Measurements from ENCODE around the gene STAP2. TPM values are rescaled to one million over a fixed set of nuclear protein-coding genes. Genes with fewer than 3 reads are reported as not detected.

Gene STAP2
- total RNA-seq, 1 donor from 2014 or later: 35.6 TPM

DNA sequence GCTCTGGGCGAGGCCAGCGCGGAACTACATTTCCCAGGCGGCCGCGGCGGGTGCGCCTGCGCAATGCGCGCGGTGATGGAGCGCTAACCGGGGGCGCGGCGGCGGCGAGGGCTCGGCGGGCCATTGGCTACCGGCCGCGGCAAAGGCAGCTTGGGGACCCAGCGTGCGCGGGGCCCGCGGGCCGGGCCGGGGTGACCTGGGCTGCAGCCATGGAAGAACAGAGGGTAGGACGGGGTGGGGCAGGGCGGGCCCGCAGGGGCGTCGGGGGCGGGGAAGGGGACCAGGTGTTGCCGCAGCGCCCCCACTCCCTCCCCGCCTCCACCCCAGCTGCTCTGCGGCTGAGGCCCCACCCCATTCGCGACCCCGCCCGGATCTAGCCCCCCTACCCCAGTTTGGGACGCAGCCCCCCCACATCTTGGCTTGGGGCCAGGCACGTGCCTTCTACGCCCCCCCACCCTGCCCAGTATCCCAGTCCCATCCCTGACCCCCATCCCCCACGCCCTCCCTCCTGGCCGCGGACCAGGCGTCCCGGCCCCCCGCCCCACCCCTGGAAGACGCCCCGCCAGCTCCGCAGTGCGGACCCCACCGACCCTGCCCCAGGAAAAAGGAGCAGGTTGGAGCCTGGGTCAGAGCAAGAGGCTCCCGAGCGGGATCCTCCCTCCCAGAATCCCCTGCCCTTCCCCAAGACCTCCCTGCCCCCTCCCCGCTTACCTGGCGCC lies 33.9 kb downstream of the STAP2 start, which contains the start of gene FSD1:
FSD1 (plus strand) TSS at position 61 of the 719 bp plus-strand sequence; CDS start at position 210, 149 bp downstream.
- Mint-ChIP-seq H3K27me3 (no peaks in the 10 kb centered on the region), H3K4me1 (ENCODE audit: low read depth) (peaks cover 2% of the 10 kb centered on the region), H3K36me3 (ENCODE audit: insufficient read depth) (peaks cover 1% of the 10 kb centered on the region), H3K27ac (no peak within 1 kb of the TSS), H3K4me3 (ENCODE audit: low read depth) (peak within 1 kb of the TSS; percentile 63), H3K9me3 (ENCODE audit: low read depth) (no peaks in the 10 kb centered on the region)
- TF ChIP-seq, protein P1, sequence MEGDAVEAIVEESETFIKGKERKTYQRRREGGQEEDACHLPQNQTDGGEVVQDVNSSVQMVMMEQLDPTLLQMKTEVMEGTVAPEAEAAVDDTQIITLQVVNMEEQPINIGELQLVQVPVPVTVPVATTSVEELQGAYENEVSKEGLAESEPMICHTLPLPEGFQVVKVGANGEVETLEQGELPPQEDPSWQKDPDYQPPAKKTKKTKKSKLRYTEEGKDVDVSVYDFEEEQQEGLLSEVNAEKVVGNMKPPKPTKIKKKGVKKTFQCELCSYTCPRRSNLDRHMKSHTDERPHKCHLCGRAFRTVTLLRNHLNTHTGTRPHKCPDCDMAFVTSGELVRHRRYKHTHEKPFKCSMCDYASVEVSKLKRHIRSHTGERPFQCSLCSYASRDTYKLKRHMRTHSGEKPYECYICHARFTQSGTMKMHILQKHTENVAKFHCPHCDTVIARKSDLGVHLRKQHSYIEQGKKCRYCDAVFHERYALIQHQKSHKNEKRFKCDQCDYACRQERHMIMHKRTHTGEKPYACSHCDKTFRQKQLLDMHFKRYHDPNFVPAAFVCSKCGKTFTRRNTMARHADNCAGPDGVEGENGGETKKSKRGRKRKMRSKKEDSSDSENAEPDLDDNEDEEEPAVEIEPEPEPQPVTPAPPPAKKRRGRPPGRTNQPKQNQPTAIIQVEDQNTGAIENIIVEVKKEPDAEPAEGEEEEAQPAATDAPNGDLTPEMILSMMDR (IDR thresholded peaks at IDR 0.05; ENCODE audit: unreplicated experiment): no peak
- DNase-seq (ENCODE audit: low spot score, unreplicated experiment): peak; percentile 64

DNA sequence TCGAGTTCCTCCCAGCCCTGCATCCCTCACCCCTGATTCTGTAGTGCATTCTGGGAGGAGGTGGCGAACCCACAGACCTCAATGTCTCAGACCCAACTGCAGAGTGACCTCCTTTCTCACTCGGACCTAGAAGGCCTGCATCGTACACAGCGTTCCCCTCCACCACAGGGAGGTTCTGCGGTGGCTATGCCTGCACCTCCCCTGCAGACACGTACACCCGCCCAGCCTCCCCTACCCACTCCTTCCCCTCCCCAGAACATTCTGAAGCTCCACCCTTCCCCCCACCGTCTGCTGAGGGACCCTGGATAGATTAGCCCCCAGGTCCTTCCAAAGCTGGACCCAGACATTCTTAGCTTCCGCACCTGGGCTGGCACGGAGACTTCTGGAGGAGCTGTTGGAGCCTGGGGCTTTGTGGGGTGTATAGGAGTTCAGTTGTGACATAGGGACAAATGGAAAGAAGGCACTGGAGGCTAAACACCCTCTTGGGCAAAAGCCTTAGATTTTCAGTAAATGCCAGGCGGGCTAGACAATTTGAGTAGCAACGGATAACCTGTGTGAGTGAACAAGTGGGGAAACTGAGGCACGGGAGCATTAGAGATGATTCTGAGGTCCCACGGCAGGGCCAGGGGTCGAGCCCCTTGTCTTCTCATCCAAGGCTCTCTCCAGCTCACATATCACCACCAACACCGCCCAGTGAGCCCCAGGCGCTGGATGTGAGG lies 34.6 kb downstream of the STAP2 start:
- H3K4me3 Mint-ChIP-seq (ENCODE audit: low read depth): peak overlapping the region; percentile 56
- no peaks in the 10 kb centered on the region for H3K27me3 Mint-ChIP-seq
- peaks cover 1% of the 10 kb centered on the region for H3K36me3 Mint-ChIP-seq (ENCODE audit: insufficient read depth)
- peaks cover 2% of the 10 kb centered on the region for H3K4me1 Mint-ChIP-seq (ENCODE audit: low read depth)
- no peaks in the 10 kb centered on the region for H3K9me3 Mint-ChIP-seq (ENCODE audit: low read depth)
- no peak for DNase-seq (ENCODE audit: low spot score, unreplicated experiment)
- TF ChIP-seq, protein P1 (IDR thresholded peaks at IDR 0.05; ENCODE audit: unreplicated experiment): no peak
- H3K27ac Mint-ChIP-seq: no peak overlapping the region

DNA sequence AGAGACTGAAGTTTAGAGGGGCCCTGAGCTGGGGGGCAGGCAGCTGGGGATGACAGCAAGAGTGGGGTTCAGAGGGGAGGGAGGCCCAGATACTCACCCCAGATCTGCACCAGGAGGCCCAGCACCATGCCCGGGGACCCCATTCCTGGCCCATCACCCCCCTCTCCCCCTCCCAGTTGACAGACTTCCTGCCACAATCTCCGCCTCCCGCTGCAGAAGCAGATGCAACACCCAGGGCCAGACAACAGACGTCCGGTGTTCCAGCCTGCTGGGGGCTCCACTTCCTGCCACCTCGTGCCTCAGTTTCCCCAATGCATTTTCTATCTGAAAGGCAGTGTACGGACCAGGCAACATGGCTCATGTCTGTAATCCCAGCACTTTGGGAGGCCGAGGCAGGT lies 36.4 kb downstream of the STAP2 start, which contains the start of gene TMIGD2:
TMIGD2 (minus strand) TSS at position 147 of the 398 bp plus-strand sequence; CDS start at position 143, 4 bp downstream.
- TF ChIP-seq, protein P1 (IDR thresholded peaks at IDR 0.05; ENCODE audit: unreplicated experiment): no peak
- Mint-ChIP-seq H3K27me3 (no peaks in the 10 kb centered on the region), H3K27ac (peak within 1 kb of the TSS; percentile 44), H3K9me3 (ENCODE audit: low read depth) (no peaks in the 10 kb centered on the region), H3K4me3 (ENCODE audit: low read depth) (no peak within 1 kb of the TSS), H3K4me1 (ENCODE audit: low read depth) (peaks cover 2% of the 10 kb centered on the region), H3K36me3 (ENCODE audit: insufficient read depth) (no peaks in the 10 kb centered on the region)
- no peak for DNase-seq (ENCODE audit: low spot score, unreplicated experiment)

DNA sequence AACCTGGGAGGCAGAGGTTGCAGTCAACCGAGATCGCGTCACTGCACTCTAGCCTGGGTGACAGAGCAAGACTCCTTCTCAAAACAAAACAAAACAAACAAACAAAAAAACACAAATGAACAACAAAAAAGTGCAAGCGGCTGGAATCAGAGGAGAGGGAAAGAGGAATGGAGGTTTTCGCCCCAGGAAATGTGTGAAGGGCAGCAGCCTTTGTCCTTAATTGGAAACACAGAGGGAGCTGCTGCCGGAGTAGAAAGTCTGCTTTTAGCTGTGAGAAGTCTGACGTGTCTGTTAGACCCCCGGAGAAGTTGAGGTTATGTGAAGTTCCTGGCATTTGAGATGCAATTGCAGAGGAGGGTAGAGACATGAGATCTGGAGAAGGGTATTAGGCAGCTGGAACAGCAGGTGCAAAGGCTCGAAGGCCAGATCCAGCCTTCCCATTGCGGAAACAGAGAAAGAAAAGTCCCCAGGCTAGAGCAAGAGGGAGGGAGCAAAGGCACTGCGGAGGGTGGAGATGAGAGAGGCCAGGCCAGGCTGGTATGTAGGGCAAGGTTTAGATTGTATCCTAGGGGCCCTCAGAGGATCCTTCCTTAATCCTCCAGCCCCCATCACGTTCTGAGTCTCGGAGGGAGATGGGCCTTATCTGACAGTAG lies 36.9 kb downstream of the STAP2 start:
- peaks cover 2% of the 10 kb centered on the region for H3K4me1 Mint-ChIP-seq (ENCODE audit: low read depth)
- DNase-seq (ENCODE audit: low spot score, unreplicated experiment): no peak
- no peaks in the 10 kb centered on the region for H3K9me3 Mint-ChIP-seq (ENCODE audit: low read depth)
- H3K36me3 Mint-ChIP-seq (ENCODE audit: insufficient read depth): no peaks in the 10 kb centered on the region
- TF ChIP-seq, protein P1 (IDR thresholded peaks at IDR 0.05; ENCODE audit: unreplicated experiment): no peak
- no peak overlapping the region for H3K4me3 Mint-ChIP-seq (ENCODE audit: low read depth)
- peak overlapping the region; percentile 44 for H3K27ac Mint-ChIP-seq
- H3K27me3 Mint-ChIP-seq: no peaks in the 10 kb centered on the region

DNA sequence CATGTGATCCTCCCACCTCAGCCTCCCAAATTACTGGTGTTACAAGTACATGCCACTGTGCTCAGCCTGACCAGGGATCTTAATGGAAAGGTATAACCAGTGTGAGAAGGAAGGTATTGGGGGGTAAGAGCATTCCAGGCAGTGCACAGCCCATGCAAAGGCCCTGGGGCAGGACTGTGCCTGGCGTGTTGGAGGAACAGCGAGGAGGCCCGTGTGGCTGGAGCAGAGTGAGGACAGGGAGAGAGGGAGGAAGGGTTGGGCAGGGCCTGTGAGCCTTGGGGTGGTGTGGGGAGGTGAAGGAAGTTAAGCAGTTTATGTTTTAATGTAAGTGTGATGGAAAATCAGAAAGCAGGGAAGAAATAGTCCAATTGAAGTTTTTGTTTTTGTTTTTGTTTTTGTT lies 38.0 kb downstream of the STAP2 start:
- TF ChIP-seq, protein P1 (IDR thresholded peaks at IDR 0.05; ENCODE audit: unreplicated experiment): no peak
- H3K4me1 Mint-ChIP-seq (ENCODE audit: low read depth): peaks cover 2% of the 10 kb centered on the region
- H3K4me3 Mint-ChIP-seq (ENCODE audit: low read depth): no peak overlapping the region
- H3K27ac Mint-ChIP-seq: no peak overlapping the region
- H3K36me3 Mint-ChIP-seq (ENCODE audit: insufficient read depth): no peaks in the 10 kb centered on the region
- no peaks in the 10 kb centered on the region for H3K9me3 Mint-ChIP-seq (ENCODE audit: low read depth)
- H3K27me3 Mint-ChIP-seq: peaks cover 1% of the 10 kb centered on the region
- no peak for DNase-seq (ENCODE audit: low spot score, unreplicated experiment)
